Endothelial cell of umbilical vein (primary cell): Measurements from ENCODE around the gene CIDEB. TPM values are rescaled to one million over a fixed set of nuclear protein-coding genes. Genes with fewer than 3 reads are reported as not detected.

Experiments
- BruUV-seq: library from RNA; stranded (reverse); fragments of 400-500 nt; replicated peaks from 2 replicates; lab custom pipeline; 2021; lab: Mats Ljungman, UMichigan
- CTCF ChIA-PET: fragments of 300-600, 350-600 bp; sonication (Branson Sonifier 250); formaldehyde crosslinking; loops from one replicate; lab custom pipeline; 2021; ENCODE audit warnings: antibody characterized with exemption, inconsistent platforms; lab: Charles Lee
- POLR2A ChIA-PET: fragments of 300-600, 350-600 bp; sonication (Branson Sonifier 250); formaldehyde crosslinking; loops from one replicate; lab custom pipeline; 2021; ENCODE audit warnings: antibody characterized with exemption, inconsistent platforms; lab: Charles Lee
- DNase-seq: peaks from one replicate; pipeline ENCODE4 v3.0.0-alpha.2; 2011; ENCODE audit warnings: low read depth, low spot score
- FAIRE-seq: peaks from 2 replicates; lab custom pipeline; 2011; peaks lifted over from hg19 to GRCh38; lab: Jason Lieb, UNC
- H2AFZ ChIP-seq: 2 replicates; pipeline ENCODE4 v1.6.0; 2012; ENCODE audit warnings: low read depth, low read length, control low read depth, inconsistent platforms
- H3K27ac ChIP-seq: 2 replicates; pipeline ENCODE4 v1.5.1; 2011; ENCODE audit warnings: low read depth, mild to moderate bottlenecking, control low read depth, low read length, moderate library complexity; ENCODE audit not compliant: insufficient read depth
- H3K27me3 ChIP-seq, 2 experiments: 2 replicates each; pipeline versions ENCODE4 v1.6.0 to v1.6.1; 2011; ENCODE audit warnings: low read length in 2 of 2, mixed read lengths in 1 of 2; ENCODE audit not compliant: control insufficient read depth in 2 of 2, insufficient read depth in 2 of 2
- H3K36me3 ChIP-seq, 2 experiments: 2 replicates in 1 of 2; 3 replicates in 1 of 2; pipeline ENCODE4 v1.5.1; 2011; ENCODE audit warnings: low read length in 2 of 2, mild to moderate bottlenecking in 1 of 2, moderate library complexity in 1 of 2; ENCODE audit not compliant: control insufficient read depth in 2 of 2, insufficient read depth in 2 of 2; ENCODE audit errors: extremely low read depth in 1 of 2
- H3K4me1 ChIP-seq: 3 replicates; pipeline ENCODE4 v1.5.1; 2011; ENCODE audit warnings: mild to moderate bottlenecking, low read length; ENCODE audit not compliant: control insufficient read depth, insufficient read depth; ENCODE audit errors: extremely low read depth
- H3K4me2 ChIP-seq: 2 replicates; pipeline ENCODE4 v1.6.1; 2011; ENCODE audit warnings: low read length, control low read depth, mixed read lengths; ENCODE audit not compliant: insufficient read depth
- H3K4me3 ChIP-seq, 3 experiments: fragments of 200-600 bp in 1 of 3; sonication (generic), shearing (Covaris generic) in 1 of 3; replicated peaks in 1 of 3; 2 replicates each; pipeline ENCODE4 v1.5.1; 2011 to 2016; ENCODE audit warnings: control low read depth in 3 of 3, low read length in 3 of 3, mild to moderate bottlenecking in 2 of 3, inconsistent platforms in 1 of 3, low read depth in 1 of 3, moderate library complexity in 1 of 3; ENCODE audit not compliant: insufficient read depth in 1 of 3
- H3K79me2 ChIP-seq: 2 replicates; pipeline ENCODE4 v1.6.0; 2012; ENCODE audit warnings: low read length, inconsistent platforms; ENCODE audit not compliant: control insufficient read depth, insufficient read depth
- H3K9ac ChIP-seq: replicated peaks from 2 replicates; pipeline ENCODE3; 2011; ENCODE audit warnings: low read length, control low read depth; ENCODE audit not compliant: insufficient read depth; ENCODE audit errors: extremely low read depth
- H3K9me1 ChIP-seq: replicated peaks from 3 replicates; pipeline ENCODE4 v1.6.0; 2011; ENCODE audit warnings: mild to moderate bottlenecking, low read length; ENCODE audit not compliant: control insufficient read depth, insufficient read depth; ENCODE audit errors: extremely low read depth
- H3K9me3 ChIP-seq: replicated peaks from 2 replicates; pipeline ENCODE4 v1.5.1; 2012; ENCODE audit warnings: low read length, inconsistent platforms; ENCODE audit not compliant: control insufficient read depth, insufficient read depth
- H4K20me1 ChIP-seq: replicated peaks from 2 replicates; pipeline ENCODE3; 2011; ENCODE audit warnings: mild to moderate bottlenecking, low read length; ENCODE audit not compliant: control insufficient read depth, insufficient read depth; ENCODE audit errors: extremely low read depth
- EZH2 ChIP-seq: IDR thresholded peaks from 2 replicates; pipeline ENCODE4 v1.6.1; 2012; ENCODE audit warnings: borderline replicate concordance, low read depth, mild to moderate bottlenecking, moderate library complexity, low read length, inconsistent platforms; ENCODE audit not compliant: severe bottlenecking
- FOS ChIP-seq: IDR thresholded peaks from 2 replicates; pipeline ENCODE4 v1.6.1; 2011; ENCODE audit warnings: mild to moderate bottlenecking, low read length, moderate library complexity, borderline replicate concordance; ENCODE audit not compliant: insufficient read depth
- JUN ChIP-seq: IDR thresholded peaks from 2 replicates; pipeline ENCODE4 v1.6.1; 2011; ENCODE audit warnings: borderline replicate concordance, low read depth; ENCODE audit not compliant: insufficient read length, insufficient read depth
- MYC ChIP-seq: IDR thresholded peaks from one replicate; pipeline ENCODE4 v1.6.1; 2011; ENCODE audit warnings: mild to moderate bottlenecking, low read depth, low read length
- POLR2A ChIP-seq: IDR thresholded peaks from 2 replicates; pipeline ENCODE4 v1.6.1; 2012; ENCODE audit warnings: low read depth, mild to moderate bottlenecking, control low read depth, low read length
- POLR2AphosphoS5 ChIP-seq: IDR thresholded peaks from 2 replicates; pipeline ENCODE4 v1.6.1; 2012; ENCODE audit warnings: low read depth, mild to moderate bottlenecking, control low read depth, low read length, moderate library complexity; ENCODE audit not compliant: insufficient read depth
- dilution Hi-C: fragments of 300-500 bp; cut with MboI; formaldehyde crosslinking; loops from one replicate; pipeline ENCODE4 v1.15.0; 2019; ENCODE audit warnings: low sequenced_read_pairs; ENCODE audit not compliant: extremely low pct_ligation_motif_present
- intact Hi-C: fragments of 100-400 bp; cut with micrococcal nuclease; formaldehyde crosslinking; loops from one replicate; pipeline ENCODE4 v1.10.0; 2022
- polyA plus RNA-seq, 4 experiments: library from polyadenylated mRNA; depleted of rRNA in 3 of 4; stranded (reverse) in 3 of 4; unstranded in 1 of 4; fragments of >200 nt; gene quantifications; 2 replicates each; pipeline versions ENCODE4 v1.2.1 to v1.2.3, GENCODE V29; 2011 to 2012; ENCODE audit warnings: missing spikeins in 1 of 4
- total RNA-seq: library from RNA; stranded (reverse); gene quantifications from 2 replicates; pipeline ENCODE4 v1.2.3, GENCODE V29; 2021
- TF ChIP-seq, protein P1 (sequence below): IDR thresholded peaks from 2 replicates; pipeline ENCODE4 v1.6.1; 2011; ENCODE audit not compliant: insufficient read depth, insufficient read length
- TF ChIP-seq, protein P2 (sequence below), 2 donors: IDR thresholded peaks; 1 replicate in 1 of 2; 2 replicates in 1 of 2; pipeline ENCODE4 v1.5.1; 2011; ENCODE audit warnings: low read length in 2 of 2, mild to moderate bottlenecking in 2 of 2, moderate library complexity in 2 of 2, control low read depth in 1 of 2, inconsistent platforms in 1 of 2, low read depth in 1 of 2; ENCODE audit not compliant: insufficient read depth in 1 of 2; ENCODE audit errors: extremely low read depth in 1 of 2

CIDEB gene
- total and polyA plus RNA-seq, 2 donors (not counting 3 experiments of a cell fraction or from before 2014, with no cell fraction given) = 5.2 to 7.2 TPM

DNA sequence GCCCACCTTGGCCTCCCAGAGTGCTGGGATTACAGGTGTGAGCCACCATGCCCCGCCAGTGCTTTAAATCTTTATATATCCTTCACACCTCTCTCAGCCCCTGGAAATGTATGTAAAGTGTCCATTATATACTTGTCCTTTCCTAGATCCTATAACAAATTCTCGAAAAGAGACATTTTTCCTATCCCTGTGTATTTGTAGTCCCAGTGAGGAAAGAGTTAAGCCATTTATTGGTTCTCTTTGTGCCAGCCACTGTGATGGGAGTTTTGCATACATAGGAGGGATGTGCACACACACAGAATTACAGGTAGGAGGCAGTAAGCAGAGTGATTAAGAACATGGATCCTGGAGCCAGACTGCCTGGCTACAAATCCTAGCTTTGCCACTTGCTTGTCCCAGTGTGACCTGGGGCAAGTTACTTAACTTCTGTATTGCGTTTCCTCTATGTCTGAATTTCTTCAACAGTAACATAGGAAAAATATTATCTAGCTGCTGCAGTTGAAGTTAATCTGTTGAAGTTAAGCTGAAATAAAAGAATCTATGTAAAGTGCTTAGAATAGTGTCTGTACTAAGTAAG, 34.3 kb downstream of the CIDEB start:
- DNase-seq = no peak
- ChIA-PET CTCF (interaction anchor here (1.1 to 3.6 kb wide), 2 partner anchors 10 to 24 kb away, joined by 5 to 21 read pairs; no protein-coding TSS in a partner anchor), POLR2A (no interaction called here)
- H3K4me1 ChIP-seq = peaks cover 9% of the 10 kb centered on the region
- no peak overlapping the region for H3K9ac ChIP-seq
- dilution Hi-C loops (no loop called here), intact Hi-C loops (no loop called here)
- peaks cover 2 to 7% of the 10 kb centered on the region in 2 experiments for H3K36me3 ChIP-seq
- no peak overlapping the region for H3K27ac ChIP-seq
- no peaks in the 10 kb centered on the region for H3K27me3 ChIP-seq
- TF ChIP-seq POLR2A (no peak), EZH2 (no peak), MYC (no peak), POLR2AphosphoS5 (no peak), JUN (no peak), FOS (no peak)
- TF ChIP-seq, protein P1, sequence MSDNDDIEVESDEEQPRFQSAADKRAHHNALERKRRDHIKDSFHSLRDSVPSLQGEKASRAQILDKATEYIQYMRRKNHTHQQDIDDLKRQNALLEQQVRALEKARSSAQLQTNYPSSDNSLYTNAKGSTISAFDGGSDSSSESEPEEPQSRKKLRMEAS = no peak
- TF ChIP-seq, protein P2, sequence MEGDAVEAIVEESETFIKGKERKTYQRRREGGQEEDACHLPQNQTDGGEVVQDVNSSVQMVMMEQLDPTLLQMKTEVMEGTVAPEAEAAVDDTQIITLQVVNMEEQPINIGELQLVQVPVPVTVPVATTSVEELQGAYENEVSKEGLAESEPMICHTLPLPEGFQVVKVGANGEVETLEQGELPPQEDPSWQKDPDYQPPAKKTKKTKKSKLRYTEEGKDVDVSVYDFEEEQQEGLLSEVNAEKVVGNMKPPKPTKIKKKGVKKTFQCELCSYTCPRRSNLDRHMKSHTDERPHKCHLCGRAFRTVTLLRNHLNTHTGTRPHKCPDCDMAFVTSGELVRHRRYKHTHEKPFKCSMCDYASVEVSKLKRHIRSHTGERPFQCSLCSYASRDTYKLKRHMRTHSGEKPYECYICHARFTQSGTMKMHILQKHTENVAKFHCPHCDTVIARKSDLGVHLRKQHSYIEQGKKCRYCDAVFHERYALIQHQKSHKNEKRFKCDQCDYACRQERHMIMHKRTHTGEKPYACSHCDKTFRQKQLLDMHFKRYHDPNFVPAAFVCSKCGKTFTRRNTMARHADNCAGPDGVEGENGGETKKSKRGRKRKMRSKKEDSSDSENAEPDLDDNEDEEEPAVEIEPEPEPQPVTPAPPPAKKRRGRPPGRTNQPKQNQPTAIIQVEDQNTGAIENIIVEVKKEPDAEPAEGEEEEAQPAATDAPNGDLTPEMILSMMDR (IDR thresholded peaks at IDR 0.05; ENCODE audit: extremely low read depth in 1 of 2, insufficient read depth in 1 of 2, low read depth in 1 of 2, low read length in 2 of 2) = no peak
- no peaks in the 10 kb centered on the region for H3K79me2 ChIP-seq
- H4K20me1 ChIP-seq = no peaks in the 10 kb centered on the region
- FAIRE-seq = no peak
- no peak overlapping the region for H2AFZ ChIP-seq
- H3K4me3 ChIP-seq = no peak overlapping the region
- H3K9me1 ChIP-seq = no peaks in the 10 kb centered on the region
- no TSS peak for BruUV-seq
- H3K9me3 ChIP-seq = no peaks in the 10 kb centered on the region
- H3K4me2 ChIP-seq = no peak overlapping the region
